ENCODE results near the gene HIPK4. TPM values are rescaled to one million over a fixed set of nuclear protein-coding genes. Genes with fewer than 3 reads are reported as not detected.
"Not testable (repeated sequence)": the region's sequence is repeated elsewhere in the genome, so short reads cannot be mapped to it uniquely, and the experiment has no call there.

Gene HIPK4
- total RNA-seq, 1 experiment from 2014 or later: not detected

GRCh38 chr19:40341601-40342482 is 48.1 kb downstream of the HIPK4 start:
- DNase-seq (ENCODE audit: low read depth): no peak

- DNase-seq (ENCODE audit: low read depth): no peak
These were observed 50.8 kb downstream of the HIPK4 start for GRCh38 chr19:40339018-40339728.

- DNase-seq (ENCODE audit: low read depth): no peak
These were observed 52.4 kb downstream of the HIPK4 start for GRCh38 chr19:40337594-40337993.

- DNase-seq (ENCODE audit: low read depth): no peak
These were observed 52.9 kb downstream of the HIPK4 start for GRCh38 chr19:40337107-40337506.

- no peak for DNase-seq (ENCODE audit: low read depth)
These were observed 53.4 kb downstream of the HIPK4 start for GRCh38 chr19:40336601-40336900.

GRCh38 chr19:40335855-40336600 is 54.0 kb downstream of the HIPK4 start:
- DNase-seq (ENCODE audit: low read depth): no peak

GRCh38 chr19:40335101-40335500 is 54.9 kb downstream of the HIPK4 start:
- no peak for DNase-seq (ENCODE audit: low read depth)

GRCh38 chr19:40333083-40333482 is 56.9 kb downstream of the HIPK4 start:
- not testable (repeated sequence) for DNase-seq (ENCODE audit: low read depth)

- DNase-seq (ENCODE audit: low read depth): no peak
These were observed 57.3 kb downstream of the HIPK4 start for GRCh38 chr19:40332669-40333068.

GRCh38 chr19:40331052-40331451 is 58.9 kb downstream of the HIPK4 start:
- DNase-seq (ENCODE audit: low read depth): no peak

Small RNA genes within 50 kb of the gene (small RNA-seq; reads per million reads assigned to genes)
- gene MIR6796 (not detected), gene RF00019 (not detected)

Other genes with a start within 250 kb of the HIPK4 start
- gene MAP3K10, start 198.8 kb downstream of the HIPK4 start, total RNA-seq (2014; rRNA removed; shearing (Covaris generic)): 4.9 and 8.0 TPM in 2 replicates
- 0.63 and 0.73 TPM in 2 replicates for gene TTC9B, start 171.8 kb downstream of the HIPK4 start, total RNA-seq (2014; rRNA removed; shearing (Covaris generic))
- not detected in 2 replicates for gene CCNP, start 163.5 kb downstream of the HIPK4 start, total RNA-seq (2014; rRNA removed; shearing (Covaris generic))
- gene AKT2, start 104.8 kb downstream of the HIPK4 start, total RNA-seq (2014; rRNA removed; shearing (Covaris generic)): 122 and 185 TPM in 2 replicates
- 21.3 and 24.3 TPM in 2 replicates for gene C19orf47, start 41.8 kb downstream of the HIPK4 start, total RNA-seq (2014; rRNA removed; shearing (Covaris generic))
- 83.6 and 104 TPM in 2 replicates for gene PLD3, start 41.5 kb downstream of the HIPK4 start, total RNA-seq (2014; rRNA removed; shearing (Covaris generic))
- gene PRX, start 23.2 kb upstream of the HIPK4 start, total RNA-seq (2014; rRNA removed; shearing (Covaris generic)): not detected in 2 replicates
- 9.9 and 13.6 TPM in 2 replicates for gene SERTAD1, start 35.8 kb upstream of the HIPK4 start, total RNA-seq (2014; rRNA removed; shearing (Covaris generic))
- 8.4 and 12.0 TPM in 2 replicates for gene SERTAD3, start 54.2 kb upstream of the HIPK4 start, total RNA-seq (2014; rRNA removed; shearing (Covaris generic))
- gene BLVRB, start 75.6 kb upstream of the HIPK4 start, total RNA-seq (2014; rRNA removed; shearing (Covaris generic)): 44.5 and 48.3 TPM in 2 replicates
- 0.23 TPM in 1 of 2 replicates, not detected in the other for gene SPTBN4, start 76.8 kb upstream of the HIPK4 start, total RNA-seq (2014; rRNA removed; shearing (Covaris generic))
- 32.2 and 47.4 TPM in 2 replicates for gene SHKBP1, start 186.7 kb upstream of the HIPK4 start, total RNA-seq (2014; rRNA removed; shearing (Covaris generic))
- gene LTBP4, start 211.2 kb upstream of the HIPK4 start, total RNA-seq (2014; rRNA removed; shearing (Covaris generic)): 14.3 and 24.5 TPM in 2 replicates

Measured in HT1080 (cell line).